Peyer's patch (tissue), 4 donors: ENCODE data around the gene NHEJ1. TPM values are rescaled to one million over a fixed set of nuclear protein-coding genes. Genes with fewer than 3 reads are reported as not detected.

ENCODE experiments used
- DNase-seq, 3 donors: peaks; one replicate each; pipeline ENCODE4 v3.0.0-alpha.2; 2017 to 2019
- H3K27ac ChIP-seq, 4 donors: fragments of 200-600 bp; sonication (generic); one replicate each; pipeline ENCODE4 v1.5.1; 2016 to 2019
- H3K27me3 ChIP-seq, 2 donors: fragments of 200-600 bp; sonication (generic); one replicate each; pipeline ENCODE4 v1.5.1; 2019
- H3K36me3 ChIP-seq, 3 donors: fragments of 200-600 bp; sonication (generic); one replicate each; pipeline ENCODE4 v1.5.1; 2016 to 2019
- H3K4me1 ChIP-seq, 4 donors: fragments of 200-600 bp; sonication (generic); one replicate each; pipeline ENCODE4 v1.5.1; 2016 to 2019
- H3K4me3 ChIP-seq, 4 donors: fragments of 200-600 bp; sonication (generic); 1 replicate in 3 of 4; 2 replicates in 1 of 4; pipeline ENCODE4 v1.5.1; 2016 to 2019; ENCODE audit warnings: mild to moderate bottlenecking in 1 of 4
- H3K9me3 ChIP-seq, 4 donors: fragments of 200-600 bp; sonication (generic); one replicate each; pipeline ENCODE4 v1.5.1; 2016 to 2019; ENCODE audit warnings: mild to moderate bottlenecking in 1 of 4
- CTCF ChIP-seq, 6 experiments: fragments of 450-650 bp in 4 of 6; fragments of 200-600 bp in 2 of 6; sonication (generic) in 1 of 6; IDR thresholded peaks; one replicate each; pipeline ENCODE4 v1.5.1; 2017 to 2019; ENCODE audit warnings: antibody characterized with exemption in 6 of 6, mild to moderate bottlenecking in 3 of 6, moderate library complexity in 1 of 6
- POLR2A ChIP-seq, 2 donors: fragments of 450-650 bp; IDR thresholded peaks; one replicate each; pipeline ENCODE4 v1.5.1; 2017; ENCODE audit warnings: antibody characterized with exemption in 2 of 2, mild to moderate bottlenecking in 2 of 2, moderate library complexity in 2 of 2
- total RNA-seq, 4 donors: library from RNA; depleted of rRNA; stranded (reverse); fragments of >200 nt; gene quantifications; one replicate each; pipeline ENCODE4 v1.1.0, GENCODE V29; 2016

Gene NHEJ1
- total RNA-seq, 4 donors from 2014 or later, result 28.1 to 91.6 (median 67.2) TPM

DNA sequence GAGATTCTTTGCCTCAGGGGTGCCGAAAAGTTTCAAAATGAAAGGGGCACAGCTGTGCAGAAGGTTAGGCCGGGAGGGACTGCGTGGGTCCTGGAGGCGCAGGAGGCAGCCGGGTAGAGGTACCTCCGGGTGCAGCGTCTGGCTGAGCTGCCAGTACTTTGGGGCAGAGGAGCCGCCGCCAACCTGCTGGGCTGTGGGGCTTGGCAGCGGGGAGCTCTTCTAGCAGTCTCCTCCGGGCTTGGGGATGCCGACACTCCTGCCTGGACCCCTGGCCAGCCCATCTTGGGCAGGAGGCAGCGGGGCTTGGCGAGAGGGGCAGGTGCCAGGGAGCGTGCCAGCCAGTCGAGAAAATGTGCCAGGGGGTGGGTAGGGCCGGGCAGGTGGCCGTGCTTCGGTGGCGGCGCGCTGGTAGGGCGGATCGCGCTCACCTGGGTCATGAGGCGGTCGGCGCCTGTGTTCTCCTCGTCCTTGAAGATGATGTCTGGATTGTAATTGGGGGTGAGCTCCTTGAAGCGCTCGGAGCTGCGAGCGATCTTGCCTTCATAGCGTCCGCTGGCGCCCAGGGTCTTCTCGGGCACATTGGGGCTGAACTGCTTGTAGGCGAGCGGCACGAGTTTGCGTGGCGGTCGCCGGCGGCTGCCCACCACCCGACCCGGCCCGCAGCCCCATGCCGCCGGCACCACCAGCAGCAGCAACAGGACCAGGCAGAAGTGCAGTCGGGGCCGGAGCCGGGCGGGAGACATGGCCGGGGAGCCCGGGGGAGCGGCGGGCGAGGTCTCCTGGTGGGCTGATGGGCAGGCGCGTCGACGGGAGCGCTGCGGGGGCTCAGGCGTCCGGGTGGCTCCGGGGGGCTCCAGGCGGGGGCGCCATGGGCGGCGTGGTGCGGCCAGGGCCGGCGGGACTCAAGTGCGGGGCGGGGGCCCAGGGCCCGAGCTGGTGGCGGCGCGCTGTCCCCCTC lies 100.6 kb downstream of the NHEJ1 start:
- Histone ChIP-seq H3K36me3 (peaks cover 0 to 28% (median 0%) of the 10 kb centered on the region in 3 donors), H3K27ac (peak overlapping the region in 3 of 4 donors; percentile 73 to 91 (median 84)), H3K4me1 (peaks cover 0 to 42% (median 14%) of the 10 kb centered on the region in 4 donors), H3K9me3 (peaks cover 0 to 5% (median 0%) of the 10 kb centered on the region in 4 donors), H3K4me3 (peak overlapping the region in 3 of 4 donors; percentile 39 to 76 (median 69)), H3K27me3 (peaks cover 0 to 21% of the 10 kb centered on the region in 2 donors)
- peak in 2 of 3 donors; percentile 55 to 72 for DNase-seq
- TF ChIP-seq POLR2A (IDR thresholded peaks at IDR 0.05), result no peak
- TF ChIP-seq CTCF (IDR thresholded peaks at IDR 0.05), result no peak

GRCh38 chr2:219059375-219059724 lies 101.3 kb downstream of the NHEJ1 start:
- DNase-seq, result no peak
- peak overlapping the region in 3 of 4 donors; percentile 39 to 76 (median 69) for H3K4me3 ChIP-seq
- H3K27me3 ChIP-seq, result peaks cover 0 to 21% of the 10 kb centered on the region in 2 donors
- peaks cover 0 to 34% (median 0%) of the 10 kb centered on the region in 3 donors for H3K36me3 ChIP-seq
- peak overlapping the region in 3 of 4 donors; percentile 73 to 91 (median 84) for H3K27ac ChIP-seq
- TF ChIP-seq CTCF (IDR thresholded peaks at IDR 0.05), result no peak
- no peak for TF ChIP-seq POLR2A (IDR thresholded peaks at IDR 0.05)
- peaks cover 0 to 42% (median 14%) of the 10 kb centered on the region in 4 donors for H3K4me1 ChIP-seq
- H3K9me3 ChIP-seq, result peaks cover 0 to 5% (median 0%) of the 10 kb centered on the region in 4 donors

- peak overlapping the region in 3 of 4 donors; percentile 39 to 76 (median 69) for H3K4me3 ChIP-seq
- peaks cover 0 to 5% (median 0%) of the 10 kb centered on the region in 4 donors for H3K9me3 ChIP-seq
- H3K4me1 ChIP-seq, result peaks cover 0 to 42% (median 14%) of the 10 kb centered on the region in 4 donors
- H3K27ac ChIP-seq, result peak overlapping the region in 3 of 4 donors; percentile 73 to 91 (median 84)
- DNase-seq, result peak in 2 of 3 donors; percentile 81 to 92
- H3K36me3 ChIP-seq, result peaks cover 0 to 35% (median 0%) of the 10 kb centered on the region in 3 donors
- TF ChIP-seq POLR2A (IDR thresholded peaks at IDR 0.05), result peak; percentile 70 to 75
- no peak for TF ChIP-seq CTCF (IDR thresholded peaks at IDR 0.05)
- peaks cover 0 to 21% of the 10 kb centered on the region in 2 donors for H3K27me3 ChIP-seq
Measured at GRCh38 chr2:219058541-219059374, 101.9 kb downstream of the NHEJ1 start.

DNA sequence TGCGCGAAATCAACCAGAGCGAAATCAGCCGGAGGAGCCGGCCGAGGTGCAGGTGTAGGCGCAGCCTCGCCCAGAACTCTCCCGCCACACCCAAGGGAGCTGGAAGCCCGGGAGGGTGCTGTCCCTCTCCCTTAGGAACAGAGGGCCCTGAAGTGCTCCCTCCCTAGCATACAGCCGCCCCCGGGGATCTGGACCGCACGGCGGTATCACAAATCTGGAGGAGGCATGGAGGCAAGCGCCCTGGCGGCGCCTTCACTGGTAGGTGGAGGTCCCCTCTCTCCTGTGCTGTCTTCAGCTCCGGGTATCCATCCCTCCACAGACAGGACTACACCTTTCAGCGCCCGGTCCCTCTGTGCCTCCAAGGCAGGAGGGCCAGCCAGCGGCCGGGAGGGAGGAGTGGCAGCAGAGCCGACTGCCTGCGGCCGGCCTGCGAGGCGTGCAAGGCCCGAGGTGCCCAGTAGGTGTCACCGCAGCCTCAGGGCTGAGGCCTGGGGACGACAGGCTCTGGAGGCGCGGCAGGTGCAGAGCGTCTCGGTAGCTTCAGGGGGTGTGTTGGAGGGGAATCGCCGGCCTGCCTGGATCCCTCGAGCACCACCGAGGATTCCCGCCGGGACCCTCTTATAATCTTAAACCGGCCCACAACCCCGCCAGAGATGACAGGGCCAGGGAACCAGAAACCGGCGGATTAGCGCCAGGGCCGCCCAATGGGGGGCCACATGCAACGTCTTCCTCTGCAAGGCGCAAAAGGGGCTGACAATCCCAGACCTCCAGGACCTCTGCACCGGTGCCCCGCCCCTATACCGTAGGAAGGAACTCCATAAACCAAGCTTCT lies 102.7 kb downstream of the NHEJ1 start:
- Histone ChIP-seq H3K4me3 (peak overlapping the region; percentile 15 to 76 (median 54)), H3K4me1 (peaks cover 0 to 42% (median 14%) of the 10 kb centered on the region in 4 donors), H3K27me3 (peaks cover 0 to 21% of the 10 kb centered on the region in 2 donors), H3K27ac (peak overlapping the region in 1 of 4 donors; percentile 91), H3K9me3 (peaks cover 0 to 5% (median 0%) of the 10 kb centered on the region in 4 donors), H3K36me3 (peaks cover 0 to 40% (median 0%) of the 10 kb centered on the region in 3 donors)
- peak; percentile 61 to 90 (median 89) for DNase-seq
- peak; percentile 55 to 98 (median 94) for TF ChIP-seq CTCF (IDR thresholded peaks at IDR 0.05)
- no peak for TF ChIP-seq POLR2A (IDR thresholded peaks at IDR 0.05)
